Astrocyte (in vitro differentiated cells and primary cell): ENCODE data around the gene NKAIN2. TPM values are rescaled to one million over a fixed set of nuclear protein-coding genes. Genes with fewer than 3 reads are reported as not detected.

ENCODE experiments used
- DNase-seq: peaks from one replicate; pipeline ENCODE4 v3.0.0-alpha.2; 2010; ENCODE audit warnings: low read depth
- FAIRE-seq: peaks from 2 replicates; lab custom pipeline; 2011; peaks lifted over from hg19 to GRCh38; lab: Jason Lieb, UNC
- H2AFZ ChIP-seq: 2 replicates; pipeline ENCODE4 v1.6.0; 2012; ENCODE audit warnings: low read depth, low read length, inconsistent platforms
- H3K27ac ChIP-seq: 2 replicates; pipeline ENCODE4 v1.5.1; 2011; ENCODE audit warnings: low read depth, low read length, inconsistent platforms
- H3K27me3 ChIP-seq: 2 replicates; pipeline ENCODE4 v1.6.0; 2011; ENCODE audit warnings: low read length, inconsistent platforms; ENCODE audit not compliant: insufficient read depth
- H3K36me3 ChIP-seq: 2 replicates; pipeline ENCODE4 v1.5.1; 2011; ENCODE audit warnings: low read length, inconsistent platforms; ENCODE audit not compliant: insufficient read depth
- H3K4me1 ChIP-seq: 2 replicates; pipeline ENCODE4 v1.5.1; 2011; ENCODE audit warnings: low read length, inconsistent platforms; ENCODE audit not compliant: insufficient read depth
- H3K4me2 ChIP-seq: 2 replicates; pipeline ENCODE4 v1.6.0; 2012; ENCODE audit warnings: low read length, inconsistent platforms
- H3K4me3 ChIP-seq: 2 replicates; pipeline ENCODE4 v1.5.1; 2011; ENCODE audit warnings: low read depth, mild to moderate bottlenecking, low read length, inconsistent platforms; ENCODE audit not compliant: insufficient read depth
- H3K79me2 ChIP-seq: 2 replicates; pipeline ENCODE4 v1.6.0; 2012; ENCODE audit warnings: mild to moderate bottlenecking, low read length, inconsistent platforms; ENCODE audit not compliant: insufficient read depth
- H3K9ac ChIP-seq: 2 replicates; pipeline ENCODE4 v1.6.0; 2012; ENCODE audit warnings: mild to moderate bottlenecking, low read length, inconsistent platforms
- H3K9me3 ChIP-seq: 2 replicates; pipeline ENCODE4 v1.5.1; 2012; ENCODE audit warnings: low read depth, mild to moderate bottlenecking, low read length, inconsistent platforms; ENCODE audit not compliant: insufficient read depth
- H4K20me1 ChIP-seq: 2 replicates; pipeline ENCODE4 v1.6.0; 2012; ENCODE audit warnings: low read length, inconsistent platforms; ENCODE audit not compliant: insufficient read depth
- H3K27ac Mint-ChIP-seq: one replicate; pipeline ENCODE4 v1.8.0; 2021; ENCODE audit warnings: mild to moderate bottlenecking, mixed read lengths; ENCODE audit not compliant: unreplicated experiment
- H3K27me3 Mint-ChIP-seq: one replicate; pipeline ENCODE4 v1.8.0; 2021; ENCODE audit warnings: low read depth, mixed read lengths; ENCODE audit not compliant: unreplicated experiment
- H3K36me3 Mint-ChIP-seq: one replicate; pipeline ENCODE4 v1.8.0; 2021; ENCODE audit warnings: low read depth, mixed read lengths; ENCODE audit not compliant: unreplicated experiment
- H3K4me1 Mint-ChIP-seq: one replicate; pipeline ENCODE4 v1.8.0; 2021; ENCODE audit warnings: low read depth, mixed read lengths; ENCODE audit not compliant: unreplicated experiment
- H3K4me3 Mint-ChIP-seq: one replicate; pipeline ENCODE4 v1.8.0; 2021; ENCODE audit warnings: mild to moderate bottlenecking, moderate library complexity, mixed read lengths; ENCODE audit not compliant: unreplicated experiment
- H3K9me3 Mint-ChIP-seq: one replicate; pipeline ENCODE4 v1.8.0; 2021; ENCODE audit warnings: mild to moderate bottlenecking, mixed read lengths; ENCODE audit not compliant: unreplicated experiment
- CTCF ChIP-seq: IDR thresholded peaks from 2 replicates; pipeline ENCODE4 v1.5.1; 2011; ENCODE audit warnings: low read depth, mild to moderate bottlenecking, inconsistent platforms, low read length, moderate library complexity; ENCODE audit not compliant: insufficient read depth
- EZH2 ChIP-seq: IDR thresholded peaks from 2 replicates; pipeline ENCODE4 v1.6.1; 2012; ENCODE audit warnings: mild to moderate bottlenecking, low read length, inconsistent platforms; ENCODE audit not compliant: insufficient read depth
- total RNA-seq: library from RNA; stranded (reverse); gene quantifications from 2 replicates; pipeline ENCODE4 v1.2.1, GENCODE V29; 2021

Gene NKAIN2
- total RNA-seq, 1 donor from 2014 or later = 0.07 TPM

- Mint-ChIP-seq H3K4me1 (no peaks in the 10 kb centered on the region), H3K27ac (no peak overlapping the region), H3K4me3 (no peak overlapping the region), H3K36me3 (no peaks in the 10 kb centered on the region), H3K9me3 (no peaks in the 10 kb centered on the region), H3K27me3 (no peaks in the 10 kb centered on the region)
- Histone ChIP-seq H3K27me3 (no peaks in the 10 kb centered on the region), H3K4me2 (no peak overlapping the region), H3K9me3 (no peaks in the 10 kb centered on the region), H3K36me3 (no peaks in the 10 kb centered on the region), H2AFZ (no peak overlapping the region), H3K4me3 (no peak overlapping the region), H3K79me2 (no peaks in the 10 kb centered on the region), H3K4me1 (peaks cover 6% of the 10 kb centered on the region), H4K20me1 (no peaks in the 10 kb centered on the region), H3K9ac (no peak overlapping the region), H3K27ac (no peak overlapping the region)
- no peak for TF ChIP-seq CTCF
- TF ChIP-seq EZH2 = no peak
- DNase-seq = no peak
- FAIRE-seq = no peak
These were observed 996.6 kb downstream of the NKAIN2 start for GRCh38 chr6:124800222-124800621.

GRCh38 chr6:124812067-124812466 is 1008.4 kb downstream of the NKAIN2 start:
- H3K4me2 ChIP-seq = no peak overlapping the region
- no peaks in the 10 kb centered on the region for H3K4me1 ChIP-seq
- no peak overlapping the region for H3K9ac ChIP-seq
- H2AFZ ChIP-seq = no peak overlapping the region
- H3K9me3 ChIP-seq = no peaks in the 10 kb centered on the region
- H3K4me3 ChIP-seq = no peak overlapping the region
- Mint-ChIP-seq H3K27me3 (no peaks in the 10 kb centered on the region), H3K36me3 (no peaks in the 10 kb centered on the region), H3K27ac (no peak overlapping the region), H3K9me3 (peaks cover 1% of the 10 kb centered on the region), H3K4me3 (no peak overlapping the region), H3K4me1 (no peaks in the 10 kb centered on the region)
- no peak for FAIRE-seq
- H3K27ac ChIP-seq = no peak overlapping the region
- TF ChIP-seq CTCF = no peak
- no peak for TF ChIP-seq EZH2
- H3K36me3 ChIP-seq = no peaks in the 10 kb centered on the region
- no peaks in the 10 kb centered on the region for H3K27me3 ChIP-seq
- no peak for DNase-seq
- H3K79me2 ChIP-seq = no peaks in the 10 kb centered on the region
- no peaks in the 10 kb centered on the region for H4K20me1 ChIP-seq

DNA sequence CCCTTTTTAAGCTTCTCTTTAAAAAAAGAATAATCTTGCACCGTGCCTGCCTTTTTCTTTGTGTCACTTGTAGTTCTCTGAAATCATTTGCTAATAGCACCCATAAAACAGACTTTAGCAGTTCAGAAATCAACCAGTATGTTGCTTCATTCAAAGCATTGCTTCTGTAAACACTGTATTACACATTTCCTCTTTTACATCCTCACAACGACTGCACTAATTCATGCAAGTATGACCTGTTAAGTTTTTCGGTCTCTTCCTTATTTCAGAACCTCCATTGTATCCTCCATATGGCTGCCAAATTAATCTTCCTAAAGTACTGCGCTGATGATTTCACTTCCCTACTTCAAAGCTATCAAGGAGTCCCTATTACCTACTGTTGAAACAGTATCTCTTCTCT is 1015.7 kb downstream of the NKAIN2 start:
- Histone ChIP-seq H3K9me3 (no peaks in the 10 kb centered on the region), H3K27me3 (no peaks in the 10 kb centered on the region), H3K4me3 (no peak overlapping the region), H3K27ac (no peak overlapping the region), H3K79me2 (no peaks in the 10 kb centered on the region), H4K20me1 (no peaks in the 10 kb centered on the region), H3K4me1 (no peaks in the 10 kb centered on the region), H3K36me3 (no peaks in the 10 kb centered on the region), H2AFZ (no peak overlapping the region), H3K4me2 (no peak overlapping the region), H3K9ac (no peak overlapping the region)
- TF ChIP-seq CTCF = no peak
- TF ChIP-seq EZH2 = no peak
- no peaks in the 10 kb centered on the region for H3K27me3 Mint-ChIP-seq
- H3K36me3 Mint-ChIP-seq = no peaks in the 10 kb centered on the region
- peaks cover 1% of the 10 kb centered on the region for H3K9me3 Mint-ChIP-seq
- no peak overlapping the region for H3K27ac Mint-ChIP-seq
- no peak for FAIRE-seq
- no peaks in the 10 kb centered on the region for H3K4me1 Mint-ChIP-seq
- no peak for DNase-seq
- H3K4me3 Mint-ChIP-seq = no peak overlapping the region
